ENCODE results near the gene SMIM44. TPM values are rescaled to one million over a fixed set of nuclear protein-coding genes. Genes with fewer than 3 reads are reported as not detected.

The SMIM44 gene
- total RNA-seq, 1 donor, result not detected

DNA sequence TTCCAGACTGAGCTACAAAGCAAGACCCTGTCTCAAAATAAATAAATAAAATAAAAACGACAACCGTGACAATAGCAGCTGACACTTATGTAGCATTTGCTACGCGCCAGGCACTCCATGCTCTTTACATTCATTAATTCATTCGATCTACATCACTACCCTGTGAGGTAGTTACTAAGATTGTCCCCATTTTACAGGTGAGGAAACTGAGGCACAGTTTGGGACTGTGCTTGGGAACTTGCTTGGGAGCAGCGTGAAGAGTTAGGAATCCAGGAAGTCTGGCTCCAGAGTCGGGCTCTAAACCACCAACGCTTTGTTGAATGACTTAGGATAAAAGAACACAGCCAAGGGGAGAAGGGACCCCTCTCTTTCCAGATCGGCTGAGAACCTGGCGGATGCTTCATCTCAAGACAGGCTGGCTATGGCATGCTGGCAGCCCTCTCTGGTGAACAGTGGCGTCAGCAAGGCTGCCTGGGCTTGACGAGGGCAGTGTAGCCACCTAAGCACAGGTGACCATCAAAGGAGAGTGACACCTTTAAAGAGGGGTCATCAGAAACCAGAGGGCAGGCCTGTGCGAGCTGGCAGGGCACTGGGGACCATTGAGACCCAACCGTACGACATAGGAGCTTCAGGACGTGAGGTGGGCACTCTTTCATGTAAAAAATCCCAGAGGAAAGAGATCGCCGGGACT lies 16.6 kb upstream of the SMIM44 start:
- no peak for DNase-seq (ENCODE audit: low read depth)
- H3K4me3 ChIP-seq (ENCODE audit: low read depth, low read length), result peak overlapping the region; percentile 97
- TF ChIP-seq, protein P1, sequence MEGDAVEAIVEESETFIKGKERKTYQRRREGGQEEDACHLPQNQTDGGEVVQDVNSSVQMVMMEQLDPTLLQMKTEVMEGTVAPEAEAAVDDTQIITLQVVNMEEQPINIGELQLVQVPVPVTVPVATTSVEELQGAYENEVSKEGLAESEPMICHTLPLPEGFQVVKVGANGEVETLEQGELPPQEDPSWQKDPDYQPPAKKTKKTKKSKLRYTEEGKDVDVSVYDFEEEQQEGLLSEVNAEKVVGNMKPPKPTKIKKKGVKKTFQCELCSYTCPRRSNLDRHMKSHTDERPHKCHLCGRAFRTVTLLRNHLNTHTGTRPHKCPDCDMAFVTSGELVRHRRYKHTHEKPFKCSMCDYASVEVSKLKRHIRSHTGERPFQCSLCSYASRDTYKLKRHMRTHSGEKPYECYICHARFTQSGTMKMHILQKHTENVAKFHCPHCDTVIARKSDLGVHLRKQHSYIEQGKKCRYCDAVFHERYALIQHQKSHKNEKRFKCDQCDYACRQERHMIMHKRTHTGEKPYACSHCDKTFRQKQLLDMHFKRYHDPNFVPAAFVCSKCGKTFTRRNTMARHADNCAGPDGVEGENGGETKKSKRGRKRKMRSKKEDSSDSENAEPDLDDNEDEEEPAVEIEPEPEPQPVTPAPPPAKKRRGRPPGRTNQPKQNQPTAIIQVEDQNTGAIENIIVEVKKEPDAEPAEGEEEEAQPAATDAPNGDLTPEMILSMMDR (IDR thresholded peaks at IDR 0.05; ENCODE audit: insufficient read depth, low read depth, low read length), result no peak

DNA sequence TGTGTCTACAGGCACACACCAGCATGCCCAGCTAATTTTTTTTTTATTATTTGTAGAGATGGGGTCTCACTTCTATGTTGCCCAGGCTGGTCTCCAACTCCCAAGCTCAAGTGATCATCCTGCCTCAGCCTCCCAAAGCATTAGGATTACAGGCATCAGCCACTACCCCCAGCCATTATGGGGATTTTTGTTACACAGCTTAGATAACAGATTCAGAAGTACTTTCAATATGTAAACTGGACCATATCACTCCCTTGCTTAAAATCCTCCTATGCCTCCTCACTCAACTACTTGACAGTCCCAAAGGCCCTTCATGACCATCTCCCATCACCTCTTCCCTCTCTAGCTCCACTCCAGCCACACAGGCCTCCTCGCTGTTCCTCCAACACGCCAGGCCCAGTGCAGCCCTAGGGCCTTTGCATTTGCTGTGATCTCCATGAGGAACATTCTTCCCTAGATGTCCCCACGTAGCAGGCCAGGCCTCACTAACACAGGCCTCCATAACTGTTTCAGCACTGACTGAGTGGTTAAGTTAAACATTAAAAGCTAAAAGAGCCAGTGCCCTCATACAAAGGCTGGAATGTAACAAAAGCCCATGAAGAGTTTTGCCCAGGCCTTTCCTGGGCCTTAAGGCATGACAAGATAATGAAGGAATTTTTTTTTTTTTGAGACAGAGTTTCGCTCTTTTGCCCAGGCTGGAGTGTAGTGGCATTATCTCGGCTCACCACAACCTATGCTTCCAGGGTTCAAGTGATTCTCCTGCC lies 14.7 kb upstream of the SMIM44 start:
- no peak for DNase-seq (ENCODE audit: low read depth)
- no peak overlapping the region for H3K4me3 ChIP-seq (ENCODE audit: low read depth, low read length)
- TF ChIP-seq, protein P1 (IDR thresholded peaks at IDR 0.05; ENCODE audit: insufficient read depth, low read depth, low read length), result no peak

- no peak for DNase-seq (ENCODE audit: low read depth)
- no peak overlapping the region for H3K4me3 ChIP-seq (ENCODE audit: low read depth, low read length)
- TF ChIP-seq, protein P1 (IDR thresholded peaks at IDR 0.05; ENCODE audit: insufficient read depth, low read depth, low read length), result no peak
Measured at GRCh38 chr19:3496392-3497273, 13.4 kb upstream of the SMIM44 start.

DNA sequence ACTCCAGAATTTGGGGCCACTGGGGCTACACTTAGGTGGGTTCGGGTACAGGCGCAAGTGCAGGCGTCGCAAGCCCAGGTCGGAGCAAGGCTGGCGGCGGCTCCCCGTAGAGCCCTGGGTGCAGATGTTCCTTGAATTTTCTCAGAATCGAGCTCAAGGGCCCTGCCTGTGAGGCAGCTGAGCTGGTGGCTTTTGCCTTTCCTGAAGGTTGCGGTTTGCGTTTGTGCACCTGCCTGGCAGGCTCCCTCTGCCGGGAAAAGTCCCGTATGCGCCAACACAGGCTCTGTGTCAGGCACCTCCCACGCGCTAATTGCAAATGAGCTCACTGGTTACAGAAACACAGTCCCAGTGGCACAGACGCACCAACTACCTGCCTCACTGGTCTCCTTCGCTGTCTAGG lies 11.3 kb upstream of the SMIM44 start:
- DNase-seq (ENCODE audit: low read depth), result no peak
- H3K4me3 ChIP-seq (ENCODE audit: low read depth, low read length), result no peak overlapping the region
- TF ChIP-seq, protein P1 (IDR thresholded peaks at IDR 0.05; ENCODE audit: insufficient read depth, low read depth, low read length), result no peak

DNA sequence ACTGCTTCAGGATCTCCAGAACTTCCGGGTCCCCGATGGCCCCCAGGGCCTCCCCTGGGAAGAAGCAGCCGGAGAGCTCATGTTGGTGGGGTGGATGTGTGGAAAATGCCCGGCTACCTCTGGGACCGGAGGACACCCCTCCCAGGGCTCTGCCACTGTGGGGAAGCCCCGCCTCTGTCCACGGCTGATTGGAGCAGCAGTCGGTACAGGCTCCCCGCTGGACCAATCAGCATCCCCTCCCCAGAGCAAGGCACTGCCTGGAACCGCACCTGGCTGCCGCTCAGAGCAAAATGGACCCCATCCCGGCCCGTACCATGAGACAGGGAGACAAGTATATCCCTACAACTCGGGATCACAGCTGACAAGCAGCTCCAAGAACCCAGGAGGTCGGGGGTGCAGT lies 10.8 kb upstream of the SMIM44 start:
- DNase-seq (ENCODE audit: low read depth), result no peak
- TF ChIP-seq, protein P1 (IDR thresholded peaks at IDR 0.05; ENCODE audit: insufficient read depth, low read depth, low read length), result no peak
- no peak overlapping the region for H3K4me3 ChIP-seq (ENCODE audit: low read depth, low read length)

GRCh38 chr19:3493651-3494050 lies 10.4 kb upstream of the SMIM44 start:
- no peak for DNase-seq (ENCODE audit: low read depth)
- no peak overlapping the region for H3K4me3 ChIP-seq (ENCODE audit: low read depth, low read length)
- TF ChIP-seq, protein P1 (IDR thresholded peaks at IDR 0.05; ENCODE audit: insufficient read depth, low read depth, low read length), result no peak
